Measurements from ENCODE around the gene MYH9.

GRCh38 chr22:36430863-36431262 lies 43.1 kb upstream of the MYH9 start:
- TF ChIP-seq CTCF (IDR thresholded peaks at IDR 0.05) = no peak
- TF ChIP-seq POLR2A (IDR thresholded peaks at IDR 0.05) = no peak
